ENCODE results near the gene PCBP3.
"Not testable (repeated sequence)": the region's sequence is repeated elsewhere in the genome, so short reads cannot be mapped to it uniquely, and the experiment has no call there.

Gene PCBP3

GRCh38 chr21:45643021-45643980 lies at the start of gene PCBP3:
TSS of gene PCBP3 (plus strand) at chr21:45643725. CDS start at chr21:45850086, 206,361 bp downstream.
- peak; percentile 99 for DNase-seq

- no peak for DNase-seq
These were observed 48.6 kb upstream of the PCBP3 start for GRCh38 chr21:45594721-45595489.

GRCh38 chr21:45595574-45596295 lies 47.8 kb upstream of the PCBP3 start:
- no peak for DNase-seq

- peak; percentile 79 for DNase-seq
These were observed 46.7 kb upstream of the PCBP3 start for GRCh38 chr21:45596704-45597318.

- DNase-seq, result no peak
These were observed 45.4 kb upstream of the PCBP3 start for GRCh38 chr21:45598109-45598508.

- DNase-seq, result no peak
These were observed 44.9 kb upstream of the PCBP3 start for GRCh38 chr21:45598666-45599065.

- DNase-seq, result no peak
These were observed 44.4 kb upstream of the PCBP3 start for GRCh38 chr21:45599146-45599581.

- DNase-seq, result no peak
These were observed 43.3 kb upstream of the PCBP3 start for GRCh38 chr21:45600248-45600647.

GRCh38 chr21:45601551-45601950 lies 42.0 kb upstream of the PCBP3 start:
- no peak for DNase-seq

GRCh38 chr21:45602106-45602505 lies 41.4 kb upstream of the PCBP3 start:
- DNase-seq, result no peak

- DNase-seq, result no peak
These were observed 40.0 kb upstream of the PCBP3 start for GRCh38 chr21:45603481-45603880.

GRCh38 chr21:45604681-45605080 lies 38.8 kb upstream of the PCBP3 start:
- DNase-seq, result not testable (repeated sequence)

GRCh38 chr21:45607021-45607908 lies 36.3 kb upstream of the PCBP3 start:
- no peak for DNase-seq

- no peak for DNase-seq
These were observed 35.6 kb upstream of the PCBP3 start for GRCh38 chr21:45607909-45608295.

GRCh38 chr21:45608747-45609470 lies 34.6 kb upstream of the PCBP3 start:
- DNase-seq, result not testable (repeated sequence)

GRCh38 chr21:45609616-45610015 lies 33.9 kb upstream of the PCBP3 start:
- not testable (repeated sequence) for DNase-seq

GRCh38 chr21:45611296-45611695 lies 32.2 kb upstream of the PCBP3 start:
- no peak for DNase-seq

GRCh38 chr21:45611939-45612664 lies 31.4 kb upstream of the PCBP3 start:
- DNase-seq, result peak; percentile 29

GRCh38 chr21:45612665-45613019 lies 30.9 kb upstream of the PCBP3 start:
- DNase-seq, result not testable (repeated sequence)

GRCh38 chr21:45613396-45613795 lies 30.1 kb upstream of the PCBP3 start:
- DNase-seq, result no peak

Measured in NCI-H82 (cell line).